ENCODE measurements around the gene OSER1. TPM values are rescaled to one million over a fixed set of nuclear protein-coding genes. Genes with fewer than 3 reads are reported as not detected.

Gene OSER1
- polyA plus RNA-seq, 1 of the 3 experiments (the other 2 are of a cell fraction), result 22.3 TPM

DNA sequence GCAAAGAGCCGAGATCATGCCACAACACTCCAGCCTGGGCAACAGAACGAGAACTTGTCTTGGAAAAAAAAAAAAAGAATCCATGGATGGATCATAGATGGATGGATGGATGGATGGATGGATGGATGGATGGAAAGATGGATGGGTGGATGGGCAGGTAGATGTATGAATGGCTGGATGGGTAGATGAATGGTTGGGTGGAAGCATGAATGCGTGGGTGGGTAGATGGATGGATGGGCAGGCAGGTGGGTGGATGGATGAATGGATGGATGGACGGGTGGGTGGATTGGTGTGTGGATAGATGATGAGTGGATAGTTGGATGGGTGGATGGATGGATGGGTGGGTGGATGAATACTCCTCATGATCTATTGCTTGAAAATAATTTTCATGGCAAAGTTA is 25.0 kb downstream of the OSER1 start:
- H3K9ac ChIP-seq, result no peak overlapping the region
- H3K79me2 ChIP-seq (ENCODE audit: insufficient read depth), result no peaks in the 10 kb centered on the region
- peaks cover 14 to 16% of the 10 kb centered on the region in 2 experiments; a peak in 2 of 4 replicates for H3K4me1 ChIP-seq (ENCODE audit: control insufficient read depth in 1 of 2, insufficient read depth in 2 of 2, low read depth in 1 of 2, low read length in 1 of 2)
- no peak for DNase-seq
- WGBS (ENCODE audit: low lambda C conversion rate), result 98% methylated on average over 4 of the region's 4 CpGs
- CTCF ChIA-PET, result interaction anchor here (0.5 to 19.9 kb wide), 3 partner anchors 11 to 255 kb away, joined by 3 to 618 read pairs (median 11); no protein-coding TSS in a partner anchor
- H3K36me3 ChIP-seq (replicated peaks in 1 of 2; ENCODE audit: control insufficient read depth in 1 of 2, insufficient read depth in 2 of 2, low read length in 1 of 2), result no peaks in the 10 kb centered on the region
- H3K4me3 ChIP-seq (ENCODE audit: low read depth in 2 of 2, low read length in 1 of 2), result no peak overlapping the region
- H3K27ac ChIP-seq (ENCODE audit: low read depth in 2 of 2, low read length in 1 of 2), result no peak overlapping the region
- H3K4me2 ChIP-seq, result no peak overlapping the region
- H3K9me2 ChIP-seq, result no peaks in the 10 kb centered on the region
- POLR2A ChIA-PET, result no interaction called here
- no peaks in the 10 kb centered on the region for H3K9me3 ChIP-seq
- H2AFZ ChIP-seq (ENCODE audit: low read depth), result no peak overlapping the region
- H3K27me3 ChIP-seq (ENCODE audit: insufficient read depth), result no peaks in the 10 kb centered on the region
- no peaks in the 10 kb centered on the region for H4K20me1 ChIP-seq (ENCODE audit: insufficient read depth)
- TF ChIP-seq, protein P1, sequence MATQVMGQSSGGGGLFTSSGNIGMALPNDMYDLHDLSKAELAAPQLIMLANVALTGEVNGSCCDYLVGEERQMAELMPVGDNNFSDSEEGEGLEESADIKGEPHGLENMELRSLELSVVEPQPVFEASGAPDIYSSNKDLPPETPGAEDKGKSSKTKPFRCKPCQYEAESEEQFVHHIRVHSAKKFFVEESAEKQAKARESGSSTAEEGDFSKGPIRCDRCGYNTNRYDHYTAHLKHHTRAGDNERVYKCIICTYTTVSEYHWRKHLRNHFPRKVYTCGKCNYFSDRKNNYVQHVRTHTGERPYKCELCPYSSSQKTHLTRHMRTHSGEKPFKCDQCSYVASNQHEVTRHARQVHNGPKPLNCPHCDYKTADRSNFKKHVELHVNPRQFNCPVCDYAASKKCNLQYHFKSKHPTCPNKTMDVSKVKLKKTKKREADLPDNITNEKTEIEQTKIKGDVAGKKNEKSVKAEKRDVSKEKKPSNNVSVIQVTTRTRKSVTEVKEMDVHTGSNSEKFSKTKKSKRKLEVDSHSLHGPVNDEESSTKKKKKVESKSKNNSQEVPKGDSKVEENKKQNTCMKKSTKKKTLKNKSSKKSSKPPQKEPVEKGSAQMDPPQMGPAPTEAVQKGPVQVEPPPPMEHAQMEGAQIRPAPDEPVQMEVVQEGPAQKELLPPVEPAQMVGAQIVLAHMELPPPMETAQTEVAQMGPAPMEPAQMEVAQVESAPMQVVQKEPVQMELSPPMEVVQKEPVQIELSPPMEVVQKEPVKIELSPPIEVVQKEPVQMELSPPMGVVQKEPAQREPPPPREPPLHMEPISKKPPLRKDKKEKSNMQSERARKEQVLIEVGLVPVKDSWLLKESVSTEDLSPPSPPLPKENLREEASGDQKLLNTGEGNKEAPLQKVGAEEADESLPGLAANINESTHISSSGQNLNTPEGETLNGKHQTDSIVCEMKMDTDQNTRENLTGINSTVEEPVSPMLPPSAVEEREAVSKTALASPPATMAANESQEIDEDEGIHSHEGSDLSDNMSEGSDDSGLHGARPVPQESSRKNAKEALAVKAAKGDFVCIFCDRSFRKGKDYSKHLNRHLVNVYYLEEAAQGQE (IDR thresholded peaks at IDR 0.05; ENCODE audit: low read depth, low read length), result no peak
- TF ChIP-seq MXI1 (IDR thresholded peaks at IDR 0.05; ENCODE audit: low read depth, low read length) (no peak), RAD21 (IDR thresholded peaks at IDR 0.05; ENCODE audit: low read length) (no peak), POLR2AphosphoS5 (IDR thresholded peaks at IDR 0.05; ENCODE audit: low read depth, low read length) (no peak)
- no peaks in the 10 kb centered on the region for H3F3A ChIP-seq (replicated peaks; ENCODE audit: insufficient read depth)

DNA sequence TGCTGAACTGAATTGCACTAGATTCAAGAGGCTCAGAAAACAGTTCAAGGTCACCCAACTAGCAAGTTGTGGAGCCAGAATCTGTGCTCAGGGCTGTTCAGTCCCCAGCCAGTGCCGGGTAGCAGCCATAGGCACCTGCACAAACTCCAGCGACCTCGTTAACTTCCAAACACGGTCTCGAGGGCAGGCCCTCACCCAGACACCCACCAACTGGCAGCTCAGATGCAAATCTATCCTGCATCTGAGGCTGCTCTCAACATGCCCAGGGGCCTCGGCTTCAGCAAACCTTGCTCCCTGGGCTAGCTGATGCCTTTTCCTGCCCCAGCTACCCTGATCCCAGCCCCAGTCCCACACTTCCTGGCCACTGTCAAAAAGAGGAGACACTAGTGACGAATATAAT is 27.3 kb downstream of the OSER1 start:
- 84% methylated on average over 7 of the region's 7 CpGs for WGBS (ENCODE audit: low lambda C conversion rate)
- H3K9me3 ChIP-seq, result no peaks in the 10 kb centered on the region
- no peak overlapping the region for H3K27ac ChIP-seq (ENCODE audit: low read depth in 2 of 2, low read length in 1 of 2)
- no peak overlapping the region for H3K4me3 ChIP-seq (ENCODE audit: low read depth in 2 of 2, low read length in 1 of 2)
- ChIA-PET CTCF (interaction anchor here (19.9 kb wide), 1 partner anchor 71 kb away, joined by 618 read pairs; no protein-coding TSS in a partner anchor), POLR2A (no interaction called here)
- no peaks in the 10 kb centered on the region for H3F3A ChIP-seq (replicated peaks; ENCODE audit: insufficient read depth)
- TF ChIP-seq FOSL2 (IDR thresholded peaks at IDR 0.05; ENCODE audit: borderline replicate concordance, low read depth), result no peak
- no peak for TF ChIP-seq RXRA (IDR thresholded peaks at IDR 0.05; ENCODE audit: borderline replicate concordance, low read depth)
- no peak for TF ChIP-seq RCOR1 (IDR thresholded peaks at IDR 0.05; ENCODE audit: low read length)
- no peak for TF ChIP-seq EP300 (IDR thresholded peaks at IDR 0.05; ENCODE audit: borderline replicate concordance in 1 of 2, low read depth in 1 of 2, low read length in 1 of 2)
- no peak for TF ChIP-seq GATA2 (CRISPR knock-in tag; IDR thresholded peaks at IDR 0.05)
- TF ChIP-seq, protein P2, sequence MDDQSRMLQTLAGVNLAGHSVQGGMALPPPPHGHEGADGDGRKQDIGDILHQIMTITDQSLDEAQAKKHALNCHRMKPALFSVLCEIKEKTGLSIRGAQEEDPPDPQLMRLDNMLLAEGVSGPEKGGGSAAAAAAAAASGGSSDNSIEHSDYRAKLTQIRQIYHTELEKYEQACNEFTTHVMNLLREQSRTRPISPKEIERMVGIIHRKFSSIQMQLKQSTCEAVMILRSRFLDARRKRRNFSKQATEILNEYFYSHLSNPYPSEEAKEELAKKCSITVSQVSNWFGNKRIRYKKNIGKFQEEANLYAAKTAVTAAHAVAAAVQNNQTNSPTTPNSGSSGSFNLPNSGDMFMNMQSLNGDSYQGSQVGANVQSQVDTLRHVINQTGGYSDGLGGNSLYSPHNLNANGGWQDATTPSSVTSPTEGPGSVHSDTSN (IDR thresholded peaks at IDR 0.05), result no peak
- no peak for TF ChIP-seq JUND (IDR thresholded peaks at IDR 0.05)
- TF ChIP-seq SIN3A (IDR thresholded peaks at IDR 0.05; ENCODE audit: borderline replicate concordance, low read depth, low read length), result no peak
- TF ChIP-seq, protein P3, sequence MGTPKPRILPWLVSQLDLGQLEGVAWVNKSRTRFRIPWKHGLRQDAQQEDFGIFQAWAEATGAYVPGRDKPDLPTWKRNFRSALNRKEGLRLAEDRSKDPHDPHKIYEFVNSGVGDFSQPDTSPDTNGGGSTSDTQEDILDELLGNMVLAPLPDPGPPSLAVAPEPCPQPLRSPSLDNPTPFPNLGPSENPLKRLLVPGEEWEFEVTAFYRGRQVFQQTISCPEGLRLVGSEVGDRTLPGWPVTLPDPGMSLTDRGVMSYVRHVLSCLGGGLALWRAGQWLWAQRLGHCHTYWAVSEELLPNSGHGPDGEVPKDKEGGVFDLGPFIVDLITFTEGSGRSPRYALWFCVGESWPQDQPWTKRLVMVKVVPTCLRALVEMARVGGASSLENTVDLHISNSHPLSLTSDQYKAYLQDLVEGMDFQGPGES (IDR thresholded peaks at IDR 0.05; ENCODE audit: low read depth, low read length), result no peak
- TF ChIP-seq ELF1 (IDR thresholded peaks at IDR 0.05), result no peak
- no peak for TF ChIP-seq RAD21 (IDR thresholded peaks at IDR 0.05; ENCODE audit: low read length)
- no peak for TF ChIP-seq MEF2A (IDR thresholded peaks at IDR 0.05; ENCODE audit: borderline replicate concordance, low read depth)
- TF ChIP-seq, protein P4, sequence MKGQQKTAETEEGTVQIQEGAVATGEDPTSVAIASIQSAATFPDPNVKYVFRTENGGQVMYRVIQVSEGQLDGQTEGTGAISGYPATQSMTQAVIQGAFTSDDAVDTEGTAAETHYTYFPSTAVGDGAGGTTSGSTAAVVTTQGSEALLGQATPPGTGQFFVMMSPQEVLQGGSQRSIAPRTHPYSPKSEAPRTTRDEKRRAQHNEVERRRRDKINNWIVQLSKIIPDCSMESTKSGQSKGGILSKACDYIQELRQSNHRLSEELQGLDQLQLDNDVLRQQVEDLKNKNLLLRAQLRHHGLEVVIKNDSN (IDR thresholded peaks at IDR 0.05; ENCODE audit: borderline replicate concordance, low read depth), result no peak
- no peak for TF ChIP-seq TCF12 (IDR thresholded peaks at IDR 0.05)
- no peak for TF ChIP-seq GABPA (IDR thresholded peaks at IDR 0.05; ENCODE audit: low read depth)
- TF ChIP-seq EZH2phosphoT487 (IDR thresholded peaks at IDR 0.05; ENCODE audit: borderline replicate concordance, low read depth), result no peak
- no peaks in the 10 kb centered on the region for H3K79me2 ChIP-seq (ENCODE audit: insufficient read depth)
- H3K36me3 ChIP-seq (replicated peaks in 1 of 2; ENCODE audit: control insufficient read depth in 1 of 2, insufficient read depth in 2 of 2, low read length in 1 of 2), result no peaks in the 10 kb centered on the region
- H2AFZ ChIP-seq (ENCODE audit: low read depth), result no peak overlapping the region
- no peak for DNase-seq
- H3K4me2 ChIP-seq, result no peak overlapping the region
- no peaks in the 10 kb centered on the region for H3K27me3 ChIP-seq (ENCODE audit: insufficient read depth)
- H4K20me1 ChIP-seq (ENCODE audit: insufficient read depth), result no peaks in the 10 kb centered on the region
- H3K4me1 ChIP-seq (ENCODE audit: control insufficient read depth in 1 of 2, insufficient read depth in 2 of 2, low read depth in 1 of 2, low read length in 1 of 2), result peaks cover 14 to 21% of the 10 kb centered on the region in 2 experiments; a peak in 2 of 4 replicates
- H3K9ac ChIP-seq, result no peak overlapping the region
- no peaks in the 10 kb centered on the region for H3K9me2 ChIP-seq

Measured in SK-N-SH (cell line).